Astrocyte of the cerebellum (primary cell): Measurements from ENCODE around the gene SLIRP.
"Not testable (repeated sequence)": the region's sequence is repeated elsewhere in the genome, so short reads cannot be mapped to it uniquely, and the experiment has no call there.

Experiments
- DNase-seq: peaks from one replicate; pipeline ENCODE4 v3.0.0-alpha.2; 2011; ENCODE audit warnings: low read depth
- H3K4me3 ChIP-seq: 2 replicates; pipeline ENCODE4 v1.5.1; 2011; ENCODE audit warnings: mild to moderate bottlenecking, low read depth, low read length, moderate library complexity
- in situ Hi-C: cut with HindIII; loops from 2 replicates; pipeline ENCODE4 v1.10.0; 2017; ENCODE audit warnings: low sequenced_read_pairs
- TF ChIP-seq, protein P1 (sequence below): IDR thresholded peaks from 2 replicates; pipeline ENCODE4 v1.5.1; 2012; ENCODE audit warnings: low read length, low read depth, moderate library complexity, mild to moderate bottlenecking; ENCODE audit errors: missing control alignments

SLIRP gene

DNA sequence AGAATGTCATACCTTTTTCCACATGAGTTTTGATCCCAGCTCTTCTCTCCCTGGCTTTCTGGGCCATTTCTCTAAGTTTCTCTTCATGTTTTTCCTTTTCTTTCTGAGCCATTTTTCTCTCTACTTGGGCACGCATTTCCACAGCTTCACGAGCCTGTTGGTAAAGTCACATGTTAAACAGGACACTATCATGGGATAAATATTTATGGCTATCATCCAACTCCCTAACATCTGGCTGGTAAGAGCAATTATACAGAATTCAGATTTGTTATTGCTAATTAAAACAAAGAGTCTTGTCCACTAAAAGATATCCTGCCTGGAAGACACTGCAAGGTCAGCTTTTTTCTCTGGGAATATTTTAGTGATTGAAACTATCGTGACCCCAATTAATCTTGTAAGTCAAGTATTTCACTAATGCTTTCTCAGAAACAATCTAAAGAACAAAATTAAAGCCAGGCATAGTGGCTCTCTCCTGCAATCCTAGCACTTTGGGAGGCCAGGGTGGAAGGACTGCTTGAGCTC, 23.1 kb downstream of the SLIRP start:
- TF ChIP-seq, protein P1, sequence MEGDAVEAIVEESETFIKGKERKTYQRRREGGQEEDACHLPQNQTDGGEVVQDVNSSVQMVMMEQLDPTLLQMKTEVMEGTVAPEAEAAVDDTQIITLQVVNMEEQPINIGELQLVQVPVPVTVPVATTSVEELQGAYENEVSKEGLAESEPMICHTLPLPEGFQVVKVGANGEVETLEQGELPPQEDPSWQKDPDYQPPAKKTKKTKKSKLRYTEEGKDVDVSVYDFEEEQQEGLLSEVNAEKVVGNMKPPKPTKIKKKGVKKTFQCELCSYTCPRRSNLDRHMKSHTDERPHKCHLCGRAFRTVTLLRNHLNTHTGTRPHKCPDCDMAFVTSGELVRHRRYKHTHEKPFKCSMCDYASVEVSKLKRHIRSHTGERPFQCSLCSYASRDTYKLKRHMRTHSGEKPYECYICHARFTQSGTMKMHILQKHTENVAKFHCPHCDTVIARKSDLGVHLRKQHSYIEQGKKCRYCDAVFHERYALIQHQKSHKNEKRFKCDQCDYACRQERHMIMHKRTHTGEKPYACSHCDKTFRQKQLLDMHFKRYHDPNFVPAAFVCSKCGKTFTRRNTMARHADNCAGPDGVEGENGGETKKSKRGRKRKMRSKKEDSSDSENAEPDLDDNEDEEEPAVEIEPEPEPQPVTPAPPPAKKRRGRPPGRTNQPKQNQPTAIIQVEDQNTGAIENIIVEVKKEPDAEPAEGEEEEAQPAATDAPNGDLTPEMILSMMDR: no peak
- in situ Hi-C loops: no loop called here
- no peak for DNase-seq
- no peak overlapping the region for H3K4me3 ChIP-seq

DNA sequence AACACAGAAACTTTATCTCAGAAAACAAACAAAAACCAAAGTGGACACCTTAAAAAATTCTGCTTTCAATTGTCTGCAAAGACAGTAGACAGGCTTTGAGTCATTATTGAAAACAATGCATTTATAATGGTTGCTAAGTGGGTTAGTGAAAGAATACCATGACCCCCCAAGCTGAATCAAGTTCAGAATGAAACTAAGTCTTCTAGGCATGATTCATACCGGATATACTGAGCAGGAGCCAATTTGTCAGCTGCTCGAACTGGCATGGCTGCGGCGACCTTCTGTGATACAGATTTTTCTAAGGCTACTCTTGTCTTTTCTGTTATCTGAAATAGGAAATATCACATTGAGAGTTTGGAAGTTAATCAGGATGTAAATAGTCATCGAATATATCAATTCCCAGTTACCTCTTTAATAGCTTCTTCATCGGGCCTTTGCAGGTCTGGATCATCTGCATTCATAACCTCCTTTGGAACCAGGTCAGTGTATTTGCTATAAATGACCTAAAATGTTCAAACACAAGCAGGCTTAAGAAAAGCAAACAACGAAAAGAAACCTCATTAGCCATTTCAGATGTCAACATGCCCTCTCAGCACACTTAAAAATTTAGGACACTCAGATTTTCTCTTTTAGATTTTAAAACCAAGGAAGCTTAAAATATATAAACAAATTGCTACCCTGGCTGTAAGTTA, 30.8 kb downstream of the SLIRP start:
- TF ChIP-seq, protein P1: no peak
- in situ Hi-C loops: no loop called here
- peak; percentile 24 for DNase-seq
- H3K4me3 ChIP-seq: no peak overlapping the region

DNA sequence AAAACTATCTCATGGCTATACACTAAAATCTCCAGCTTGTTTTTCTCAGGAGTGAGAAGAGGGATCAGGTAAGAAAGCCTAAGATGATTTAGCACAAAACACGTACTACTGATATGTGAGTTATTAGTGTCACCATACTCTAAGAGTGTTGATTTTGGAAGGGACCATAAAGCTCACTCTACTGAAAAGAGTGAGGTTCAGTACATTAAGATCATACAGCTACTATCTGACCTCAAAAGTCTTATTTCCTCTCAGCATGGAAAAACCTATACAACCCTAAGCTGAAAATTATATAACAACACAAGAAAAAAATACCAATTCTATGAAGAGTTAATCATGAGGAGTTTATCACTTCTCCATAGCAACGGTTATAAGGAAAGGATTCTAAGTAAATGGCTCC, 33.5 kb downstream of the SLIRP start:
- DNase-seq: no peak
- TF ChIP-seq, protein P1: no peak
- H3K4me3 ChIP-seq: no peak overlapping the region
- in situ Hi-C loops: no loop called here

DNA sequence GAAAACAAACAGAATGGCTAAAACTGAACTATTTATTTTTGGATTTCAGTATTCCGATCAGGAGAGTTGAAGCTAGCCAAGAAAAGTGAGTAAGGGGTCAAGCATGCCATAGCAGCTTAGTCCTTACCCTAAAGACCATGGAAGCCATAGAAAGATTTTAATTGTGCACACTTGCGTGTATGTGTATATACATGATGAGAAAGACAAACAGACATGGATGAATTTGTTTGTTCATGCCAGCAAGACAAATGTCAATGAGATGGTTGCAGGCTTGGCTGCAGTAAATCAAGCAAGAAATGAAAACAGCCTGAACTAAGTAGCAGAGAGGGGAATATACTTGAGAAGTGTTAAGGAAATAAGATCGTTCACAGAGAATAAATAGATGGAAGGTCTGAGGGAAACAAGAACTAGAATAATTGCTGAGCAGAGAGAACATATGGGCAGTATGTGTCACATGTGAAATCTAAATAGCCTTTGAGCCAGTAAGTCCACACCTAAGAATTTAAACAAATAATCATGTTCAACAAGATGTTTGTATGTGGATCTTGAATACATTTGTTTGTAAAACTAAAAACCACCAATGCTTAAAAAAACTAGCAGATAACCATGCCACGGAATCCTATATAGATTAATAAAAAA, 38.3 kb downstream of the SLIRP start:
- in situ Hi-C loops: no loop called here
- DNase-seq: no peak
- TF ChIP-seq, protein P1: no peak
- no peak overlapping the region for H3K4me3 ChIP-seq

DNA sequence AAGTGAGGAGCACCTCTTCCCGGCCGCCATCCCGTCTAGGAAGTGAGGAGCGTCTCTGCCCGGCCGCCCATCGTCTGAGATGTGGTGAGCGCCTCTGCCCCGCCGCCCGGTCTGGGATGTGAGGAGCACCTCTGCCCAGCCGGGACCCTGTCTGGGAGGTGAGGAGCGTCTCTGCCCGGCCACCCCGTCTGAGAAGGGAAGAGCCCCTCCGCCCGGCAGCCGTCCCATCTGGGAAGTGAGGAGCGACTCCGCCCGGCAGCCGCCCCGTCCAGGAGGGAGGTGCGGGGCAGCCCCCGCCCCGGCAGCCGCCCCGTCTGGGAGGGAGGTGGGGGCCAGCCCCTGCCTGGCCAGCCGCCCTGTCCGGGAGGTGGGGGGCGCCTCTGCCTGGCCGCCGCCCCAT, 39.5 kb downstream of the SLIRP start:
- DNase-seq, in situ Hi-C loops, H3K4me3 ChIP-seq: not testable (repeated sequence)

DNA sequence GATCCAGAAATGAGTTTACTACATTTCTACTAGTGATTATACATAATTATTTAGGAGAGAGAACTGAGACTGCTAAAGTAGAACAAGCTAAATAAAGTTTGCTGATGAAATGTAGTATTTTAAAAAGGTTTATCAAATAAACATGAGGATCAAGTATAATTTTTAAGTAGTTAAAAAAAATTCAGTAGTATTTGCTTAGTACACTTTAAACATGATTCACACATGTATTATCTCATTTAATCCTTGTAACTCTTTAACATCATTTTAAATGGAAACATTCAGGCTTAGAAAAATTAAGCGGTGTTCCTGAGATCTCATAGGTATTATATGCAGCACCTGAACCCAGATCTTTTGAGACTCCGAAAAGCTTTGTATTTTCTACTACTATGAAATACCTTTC, 44.4 kb downstream of the SLIRP start:
- H3K4me3 ChIP-seq: no peak overlapping the region
- TF ChIP-seq, protein P1: no peak
- in situ Hi-C loops: no loop called here
- no peak for DNase-seq
